Smooth muscle cell (in vitro differentiated cells): Measurements from ENCODE around the gene TTLL13. TPM values are rescaled to one million over a fixed set of nuclear protein-coding genes. Genes with fewer than 3 reads are reported as not detected.
"Not testable (repeated sequence)": the region's sequence is repeated elsewhere in the genome, so short reads cannot be mapped to it uniquely, and the experiment has no call there.

Experiments used
- DNase-seq: peaks from one replicate; lab custom pipeline; 2025; ENCODE audit not compliant: unreplicated experiment; lab: John Stamatoyannopoulos, UW
- H2AFZ ChIP-seq: fragments of 200-600 bp; sonication (generic); 2 replicates; pipeline ENCODE4 v1.6.0; 2016; ENCODE audit warnings: antibody characterized with exemption, low read depth, mild to moderate bottlenecking
- H3F3A ChIP-seq: fragments of 200-600 bp; sonication (generic); 2 replicates; pipeline ENCODE4 v1.6.0; 2017; ENCODE audit warnings: antibody characterized with exemption, low read depth
- H3K27ac ChIP-seq: fragments of 200-600 bp; sonication (generic); 2 replicates; pipeline ENCODE4 v1.5.1; 2016; ENCODE audit warnings: low read depth, mild to moderate bottlenecking
- H3K27me3 ChIP-seq: fragments of 200-600 bp; sonication (generic); 2 replicates; pipeline ENCODE4 v1.6.1; 2016; ENCODE audit warnings: low read depth, mild to moderate bottlenecking
- H3K36me3 ChIP-seq: fragments of 200-600 bp; sonication (generic); 2 replicates; pipeline ENCODE4 v1.5.1; 2016; ENCODE audit warnings: low read depth
- H3K4me1 ChIP-seq: fragments of 200-600 bp; sonication (generic); 2 replicates; pipeline ENCODE4 v1.5.1; 2016; ENCODE audit warnings: low read depth
- H3K4me2 ChIP-seq: fragments of 200-600 bp; sonication (generic); 2 replicates; pipeline ENCODE4 v1.6.0; 2016; ENCODE audit warnings: mild to moderate bottlenecking
- H3K4me3 ChIP-seq: fragments of 200-600 bp; sonication (generic); 2 replicates; pipeline ENCODE4 v1.5.1; 2016; ENCODE audit warnings: mild to moderate bottlenecking
- H3K79me2 ChIP-seq: fragments of 200-600 bp; sonication (generic); 2 replicates; pipeline ENCODE4 v1.6.0; 2016; ENCODE audit warnings: low read depth, mild to moderate bottlenecking
- H3K9ac ChIP-seq: fragments of 200-600 bp; sonication (generic); 2 replicates; pipeline ENCODE4 v1.6.0; 2016; ENCODE audit warnings: low read depth
- H3K9me3 ChIP-seq: fragments of 200-600 bp; sonication (generic); replicated peaks from 2 replicates; pipeline ENCODE4 v1.5.1; 2016; ENCODE audit warnings: low read depth
- H4K20me1 ChIP-seq: fragments of 200-600 bp; sonication (generic); 2 replicates; pipeline ENCODE4 v1.6.0; 2016; ENCODE audit warnings: low read depth
- CTCF ChIP-seq: fragments of 200-600 bp; sonication (generic); IDR thresholded peaks from 2 replicates; pipeline ENCODE4 v1.5.1; 2017; ENCODE audit warnings: borderline replicate concordance, mild to moderate bottlenecking, antibody characterized with exemption; ENCODE audit not compliant: insufficient read depth, poor library complexity, severe bottlenecking
- WGBS: methylation state at CpG from one replicate; pipeline ENCODE4 v1.1.7; 2016; ENCODE audit warnings: low lambda C conversion rate; 5-methylcytosine and 5-hydroxymethylcytosine counted together
- polyA plus RNA-seq: library from polyadenylated mRNA; unstranded; fragments of >200 nt; fragmentation: Nextera tagmentation; extraction: Ambion mirVana; gene quantifications from 2 replicates; pipeline ENCODE4 v1.2.1, GENCODE V29; 2016
- total RNA-seq: library from RNA; depleted of rRNA; stranded (reverse); fragments of >200 nt; gene quantifications from 2 replicates; pipeline ENCODE4 v1.2.3, GENCODE V29; 2014

TTLL13 gene
- total and polyA plus RNA-seq, 2 experiments from 2014 or later = 0.15 to 0.36 TPM

GRCh38 chr15:90243943-90244639 is 5.3 kb upstream of the TTLL13 start:
- no peaks in the 10 kb centered on the region for H3K36me3 ChIP-seq
- H2AFZ ChIP-seq = no peak overlapping the region
- H3K27me3 ChIP-seq = no peaks in the 10 kb centered on the region
- TF ChIP-seq CTCF = no peak
- no peak overlapping the region for H3K27ac ChIP-seq
- no peaks in the 10 kb centered on the region for H3K79me2 ChIP-seq
- DNase-seq = no peak
- H3K9ac ChIP-seq = no peak overlapping the region
- no peaks in the 10 kb centered on the region for H3K9me3 ChIP-seq
- no peak overlapping the region for H3K4me2 ChIP-seq
- no peaks in the 10 kb centered on the region for H3F3A ChIP-seq
- WGBS = 86% methylated on average over 10 of the region's 10 CpGs
- H4K20me1 ChIP-seq = no peaks in the 10 kb centered on the region
- no peak overlapping the region for H3K4me3 ChIP-seq
- no peaks in the 10 kb centered on the region for H3K4me1 ChIP-seq

GRCh38 chr15:90248789-90249202 is 560 bp upstream of the TTLL13 start:
- Histone ChIP-seq H4K20me1 (no peaks in the 10 kb centered on the region), H3K4me1 (no peaks in the 10 kb centered on the region), H3K4me2 (peak overlapping the region; percentile 86), H3K9ac (no peak overlapping the region), H3K36me3 (no peaks in the 10 kb centered on the region), H3K4me3 (peak overlapping the region; percentile 57), H3K27me3 (no peaks in the 10 kb centered on the region), H2AFZ (peak overlapping the region; percentile 71), H3F3A (no peaks in the 10 kb centered on the region), H3K27ac (no peak overlapping the region), H3K79me2 (no peaks in the 10 kb centered on the region), H3K9me3 (no peaks in the 10 kb centered on the region)
- TF ChIP-seq CTCF = no peak
- WGBS = 72% methylated on average over 6 of the region's 6 CpGs
- no peak for DNase-seq

GRCh38 chr15:90257776-90258175 is 8.4 kb downstream of the TTLL13 start:
- no peaks in the 10 kb centered on the region for H3F3A ChIP-seq
- no peak for TF ChIP-seq CTCF
- no peaks in the 10 kb centered on the region for H3K9me3 ChIP-seq
- no peaks in the 10 kb centered on the region for H3K36me3 ChIP-seq
- no peak overlapping the region for H2AFZ ChIP-seq
- 90% methylated on average over 7 of the region's 7 CpGs for WGBS
- no peak overlapping the region for H3K27ac ChIP-seq
- no peak overlapping the region for H3K4me3 ChIP-seq
- H3K27me3 ChIP-seq = peaks cover 5% of the 10 kb centered on the region
- no peaks in the 10 kb centered on the region for H4K20me1 ChIP-seq
- no peaks in the 10 kb centered on the region for H3K4me1 ChIP-seq
- no peak overlapping the region for H3K4me2 ChIP-seq
- DNase-seq = no peak
- no peaks in the 10 kb centered on the region for H3K79me2 ChIP-seq
- no peak overlapping the region for H3K9ac ChIP-seq

GRCh38 chr15:90259524-90259923 is 10.2 kb downstream of the TTLL13 start:
- 79% methylated on average over 5 of the region's 5 CpGs for WGBS
- Histone ChIP-seq H3K36me3 (no peaks in the 10 kb centered on the region), H3K27me3 (peaks cover 5% of the 10 kb centered on the region), H3K9me3 (no peaks in the 10 kb centered on the region), H3K4me1 (no peaks in the 10 kb centered on the region), H2AFZ (no peak overlapping the region), H3K4me3 (no peak overlapping the region), H4K20me1 (no peaks in the 10 kb centered on the region), H3K4me2 (no peak overlapping the region), H3K79me2 (no peaks in the 10 kb centered on the region), H3K27ac (no peak overlapping the region), H3K9ac (no peak overlapping the region), H3F3A (no peaks in the 10 kb centered on the region)
- no peak for DNase-seq
- TF ChIP-seq CTCF = no peak

GRCh38 chr15:90260731-90261130 is 11.4 kb downstream of the TTLL13 start:
- H3K4me3 ChIP-seq, H3K36me3 ChIP-seq, H3K27ac ChIP-seq, H3F3A ChIP-seq, DNase-seq, H3K79me2 ChIP-seq, H3K27me3 ChIP-seq, H3K9ac ChIP-seq, H3K4me2 ChIP-seq, H4K20me1 ChIP-seq, H2AFZ ChIP-seq, H3K9me3 ChIP-seq, H3K4me1 ChIP-seq: not testable (repeated sequence)
- WGBS = 88% methylated on average over 6 of the region's 6 CpGs
